Measurements from ENCODE around the gene CDT1.

Gene CDT1

GRCh38 chr16:88812513-88813268, 9.1 kb downstream of the CDT1 start:
- H3K4me3 ChIP-seq (ENCODE audit: low read depth, low read length) = peak overlapping the region; percentile 86
- TF ChIP-seq MAX (IDR thresholded peaks at IDR 0.05; ENCODE audit: low read depth, low read length) (peak; percentile 67; the same call in 1 of the 2 replicates), MYC (IDR thresholded peaks at IDR 0.05; ENCODE audit: low read depth, low read length) (peak; percentile 40; the same call in 1 of the 2 replicates), POLR2A (IDR thresholded peaks at IDR 0.05; ENCODE audit: extremely low read depth, insufficient read length) (no peak)
- TF ChIP-seq, protein P1, sequence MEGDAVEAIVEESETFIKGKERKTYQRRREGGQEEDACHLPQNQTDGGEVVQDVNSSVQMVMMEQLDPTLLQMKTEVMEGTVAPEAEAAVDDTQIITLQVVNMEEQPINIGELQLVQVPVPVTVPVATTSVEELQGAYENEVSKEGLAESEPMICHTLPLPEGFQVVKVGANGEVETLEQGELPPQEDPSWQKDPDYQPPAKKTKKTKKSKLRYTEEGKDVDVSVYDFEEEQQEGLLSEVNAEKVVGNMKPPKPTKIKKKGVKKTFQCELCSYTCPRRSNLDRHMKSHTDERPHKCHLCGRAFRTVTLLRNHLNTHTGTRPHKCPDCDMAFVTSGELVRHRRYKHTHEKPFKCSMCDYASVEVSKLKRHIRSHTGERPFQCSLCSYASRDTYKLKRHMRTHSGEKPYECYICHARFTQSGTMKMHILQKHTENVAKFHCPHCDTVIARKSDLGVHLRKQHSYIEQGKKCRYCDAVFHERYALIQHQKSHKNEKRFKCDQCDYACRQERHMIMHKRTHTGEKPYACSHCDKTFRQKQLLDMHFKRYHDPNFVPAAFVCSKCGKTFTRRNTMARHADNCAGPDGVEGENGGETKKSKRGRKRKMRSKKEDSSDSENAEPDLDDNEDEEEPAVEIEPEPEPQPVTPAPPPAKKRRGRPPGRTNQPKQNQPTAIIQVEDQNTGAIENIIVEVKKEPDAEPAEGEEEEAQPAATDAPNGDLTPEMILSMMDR (IDR thresholded peaks at IDR 0.05; ENCODE audit: low read depth, low read length) = peak; percentile 32
- DNase-seq (ENCODE audit: low read depth) = peak; percentile 88

DNA sequence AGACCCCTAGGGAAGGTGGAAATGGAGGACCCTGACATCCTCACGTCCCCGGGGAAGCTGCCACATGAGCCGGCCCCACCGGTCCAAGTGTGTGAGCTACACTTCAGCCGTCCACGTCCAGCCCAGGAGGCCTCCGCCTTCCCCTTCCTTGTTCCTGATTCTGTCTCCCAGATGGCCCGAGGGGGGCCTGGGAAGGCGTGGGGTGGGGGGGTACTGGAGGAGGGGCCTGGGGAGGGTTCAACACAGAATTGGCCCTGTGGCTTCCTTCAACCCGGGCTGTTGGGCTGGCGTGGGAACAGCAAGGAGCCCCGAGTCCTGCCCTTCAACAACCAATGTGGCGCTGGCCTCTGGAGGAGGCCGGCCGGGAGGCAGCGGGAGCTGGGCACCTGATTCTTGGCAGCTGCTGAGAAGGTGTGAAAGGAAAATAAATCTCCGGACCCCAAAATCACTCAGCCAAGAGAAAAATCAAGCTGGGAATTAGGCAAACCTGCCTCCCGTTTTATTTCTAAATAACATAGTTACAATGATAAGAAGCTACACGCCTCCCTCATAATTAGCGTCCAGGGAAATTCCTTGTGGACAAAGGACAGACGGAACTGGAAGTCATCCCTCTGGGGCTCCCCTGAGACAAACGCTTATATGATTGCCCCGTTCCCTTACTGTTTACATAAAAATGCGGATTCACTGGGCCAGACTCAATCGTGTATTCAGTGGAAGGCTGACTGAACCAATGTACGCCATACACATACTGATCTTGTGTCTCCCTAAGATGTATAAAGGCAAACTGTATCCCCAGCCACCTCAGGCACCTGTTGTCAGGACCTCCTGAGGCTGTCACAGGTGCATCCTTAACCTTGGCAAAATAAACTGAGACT, 9.9 kb downstream of the CDT1 start:
- no peak for TF ChIP-seq MYC (IDR thresholded peaks at IDR 0.05; ENCODE audit: low read depth, low read length)
- TF ChIP-seq MAX (IDR thresholded peaks at IDR 0.05; ENCODE audit: low read depth, low read length) = no peak
- TF ChIP-seq, protein P1 (IDR thresholded peaks at IDR 0.05; ENCODE audit: low read depth, low read length) = no peak
- TF ChIP-seq POLR2A (IDR thresholded peaks at IDR 0.05; ENCODE audit: extremely low read depth, insufficient read length) = no peak
- DNase-seq (ENCODE audit: low read depth) = no peak

GRCh38 chr16:88814144-88814502, 10.5 kb downstream of the CDT1 start:
- TF ChIP-seq POLR2A (IDR thresholded peaks at IDR 0.05; ENCODE audit: extremely low read depth, insufficient read length) (no peak), MAX (IDR thresholded peaks at IDR 0.05; ENCODE audit: low read depth, low read length) (no peak), MYC (IDR thresholded peaks at IDR 0.05; ENCODE audit: low read depth, low read length) (no peak)
- TF ChIP-seq, protein P1 (IDR thresholded peaks at IDR 0.05; ENCODE audit: low read depth, low read length) = no peak
- no peak overlapping the region for H3K4me3 ChIP-seq (ENCODE audit: low read depth, low read length)
- no peak for DNase-seq (ENCODE audit: low read depth)

More for the DNA sequence above, 9.9 kb downstream of the CDT1 start:
- H3K4me3 ChIP-seq (ENCODE audit: low read depth, low read length) = no peak overlapping the region

DNA sequence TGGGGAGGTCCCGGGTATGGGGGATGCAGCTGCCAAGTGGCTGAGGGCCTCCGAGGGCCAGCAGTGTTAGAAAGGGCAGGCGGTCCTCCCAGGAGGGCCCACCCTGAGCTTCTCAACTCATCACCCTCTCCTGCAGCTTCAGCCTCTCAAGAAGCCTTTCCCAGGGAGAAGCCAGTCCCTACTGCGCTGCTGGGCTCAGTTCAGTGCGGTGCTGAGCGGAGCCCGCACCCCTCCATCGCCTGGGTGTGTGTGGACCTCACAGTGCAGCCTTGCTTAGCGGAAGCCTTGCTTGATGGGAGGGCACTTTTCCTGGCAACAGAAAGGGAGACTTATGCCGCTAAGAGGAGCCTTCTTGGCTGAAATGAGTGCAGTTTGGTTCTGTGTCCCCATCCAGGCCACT, 11.6 kb downstream of the CDT1 start:
- TF ChIP-seq MAX (IDR thresholded peaks at IDR 0.05; ENCODE audit: low read depth, low read length) = no peak
- TF ChIP-seq, protein P1 (IDR thresholded peaks at IDR 0.05; ENCODE audit: low read depth, low read length) = no peak
- no peak for TF ChIP-seq MYC (IDR thresholded peaks at IDR 0.05; ENCODE audit: low read depth, low read length)
- TF ChIP-seq POLR2A (IDR thresholded peaks at IDR 0.05; ENCODE audit: extremely low read depth, insufficient read length) = no peak
- no peak for DNase-seq (ENCODE audit: low read depth)
- no peak overlapping the region for H3K4me3 ChIP-seq (ENCODE audit: low read depth, low read length)

GRCh38 chr16:88815901-88816589, 12.5 kb downstream of the CDT1 start:
- TF ChIP-seq MYC (IDR thresholded peaks at IDR 0.05; ENCODE audit: low read depth, low read length) (no peak; the same call in 1 of the 2 replicates), MAX (IDR thresholded peaks at IDR 0.05; ENCODE audit: low read depth, low read length) (peak; percentile 49; the same call in 1 of the 2 replicates), POLR2A (IDR thresholded peaks at IDR 0.05; ENCODE audit: extremely low read depth, insufficient read length) (no peak)
- TF ChIP-seq, protein P1 (IDR thresholded peaks at IDR 0.05; ENCODE audit: low read depth, low read length) = peak; percentile 96
- H3K4me3 ChIP-seq (ENCODE audit: low read depth, low read length) = no peak overlapping the region
- peak; percentile 75 for DNase-seq (ENCODE audit: low read depth)
